Keratinocyte (primary cell): ENCODE data around the gene S100PBP. TPM values are rescaled to one million over a fixed set of nuclear protein-coding genes. Genes with fewer than 3 reads are reported as not detected.

Experiments used
- DNase-seq: peaks from one replicate; pipeline ENCODE4 v3.0.0-alpha.2; 2011; ENCODE audit warnings: low read depth, missing footprints, low spot score
- FAIRE-seq: peaks from 2 replicates; lab custom pipeline; 2011; peaks lifted over from hg19 to GRCh38; lab: Jason Lieb, UNC
- H2AFZ ChIP-seq: 2 replicates; pipeline ENCODE4 v1.6.0; 2012; ENCODE audit warnings: low read length, control low read depth, inconsistent platforms; ENCODE audit not compliant: control insufficient read depth
- H3K27ac ChIP-seq: 2 replicates; pipeline ENCODE4 v1.5.1; 2011; ENCODE audit warnings: low read length; ENCODE audit not compliant: control insufficient read depth, insufficient read depth
- H3K27me3 ChIP-seq: 3 replicates; pipeline ENCODE4 v1.6.0; 2011; ENCODE audit warnings: low read length; ENCODE audit not compliant: control insufficient read depth, insufficient read depth; ENCODE audit errors: extremely low read depth
- H3K36me3 ChIP-seq, 2 experiments: 2 replicates in 1 of 2; 3 replicates in 1 of 2; pipeline ENCODE4 v1.5.1; 2011; ENCODE audit warnings: low read length in 2 of 2, mild to moderate bottlenecking in 1 of 2; ENCODE audit not compliant: control insufficient read depth in 2 of 2, insufficient read depth in 2 of 2; ENCODE audit errors: extremely low read depth in 1 of 2
- H3K4me1 ChIP-seq: 3 replicates; pipeline ENCODE4 v1.5.1; 2011; ENCODE audit warnings: low read length; ENCODE audit not compliant: control insufficient read depth, insufficient read depth; ENCODE audit errors: extremely low read depth
- H3K4me2 ChIP-seq: 3 replicates; pipeline ENCODE4 v1.6.0; 2011; ENCODE audit warnings: low read depth, low read length; ENCODE audit not compliant: control insufficient read depth, insufficient read depth; ENCODE audit errors: extremely low read depth
- H3K4me3 ChIP-seq, 3 experiments: fragments of 200-600 bp in 1 of 3; sonication (generic) in 1 of 3; 2 replicates in 2 of 3; 3 replicates in 1 of 3; pipeline ENCODE4 v1.5.1; 2011 to 2016; ENCODE audit warnings: low read length in 3 of 3, mild to moderate bottlenecking in 3 of 3, control low read depth in 2 of 3, inconsistent platforms in 1 of 3, low read depth in 1 of 3, mixed read lengths in 1 of 3, mixed run types in 1 of 3, moderate library complexity in 1 of 3; ENCODE audit not compliant: control insufficient read depth in 2 of 3, insufficient read depth in 2 of 3; ENCODE audit errors: extremely low read depth in 1 of 3
- H3K79me2 ChIP-seq: 2 replicates; pipeline ENCODE4 v1.6.0; 2012; ENCODE audit warnings: low read length; ENCODE audit not compliant: control insufficient read depth, insufficient read depth
- H3K9ac ChIP-seq: 3 replicates; pipeline ENCODE4 v1.6.0; 2011; ENCODE audit warnings: low read length; ENCODE audit not compliant: control insufficient read depth, insufficient read depth; ENCODE audit errors: extremely low read depth
- H3K9me1 ChIP-seq: 3 replicates; pipeline ENCODE4 v1.6.0; 2011; ENCODE audit warnings: low read length; ENCODE audit not compliant: control insufficient read depth, insufficient read depth; ENCODE audit errors: extremely low read depth
- H3K9me3 ChIP-seq: 2 replicates; pipeline ENCODE4 v1.5.1; 2012; ENCODE audit warnings: low read depth, low read length; ENCODE audit not compliant: control insufficient read depth
- H4K20me1 ChIP-seq: 3 replicates; pipeline ENCODE4 v1.6.0; 2011; ENCODE audit warnings: low read length; ENCODE audit not compliant: control insufficient read depth, insufficient read depth; ENCODE audit errors: extremely low read depth
- EZH2 ChIP-seq: IDR thresholded peaks from one replicate; pipeline ENCODE4 v1.6.1; 2012; ENCODE audit warnings: inconsistent platforms, mild to moderate bottlenecking, low read length, moderate library complexity
- dilution Hi-C: fragments of 300-500 bp; cut with MboI; formaldehyde crosslinking; loops from one replicate; pipeline ENCODE4 v1.7.0; 2020; ENCODE audit warnings: low sequenced_read_pairs; ENCODE audit not compliant: extremely low pct_ligation_motif_present
- polyA plus RNA-seq, 5 experiments: library from polyadenylated mRNA; depleted of rRNA in 3 of 5; stranded (reverse) in 3 of 5; stranded (forward) in 1 of 5; unstranded in 1 of 5; fragments of >200 nt; gene quantifications; 1 replicate in 1 of 5; 2 replicates in 3 of 5; 3 replicates in 1 of 5; pipeline versions ENCODE4 v1.2.1 to v1.2.3, GENCODE V29; 2011 to 2012; ENCODE audit warnings: missing spikeins in 2 of 5, low read depth in 1 of 5, low replicate concordance in 1 of 5
- TF ChIP-seq, protein P1 (sequence below), 3 experiments: IDR thresholded peaks in 1 of 3; conservative IDR thresholded peaks in 1 of 3; optimal IDR thresholded peaks in 1 of 3; 2 replicates in 2 of 3; 3 replicates in 1 of 3; pipeline versions ENCODE3 to v1.5.1; 2011; ENCODE audit warnings: low read length in 3 of 3, mild to moderate bottlenecking in 3 of 3, moderate library complexity in 2 of 3, control low read depth in 1 of 3, inconsistent platforms in 1 of 3; ENCODE audit not compliant: insufficient read depth in 2 of 3; ENCODE audit errors: extremely low read depth in 1 of 3

The S100PBP gene
- polyA plus RNA-seq, 1 donor (not counting 4 experiments of a cell fraction or from before 2014, with no cell fraction given): 29.0 TPM

DNA sequence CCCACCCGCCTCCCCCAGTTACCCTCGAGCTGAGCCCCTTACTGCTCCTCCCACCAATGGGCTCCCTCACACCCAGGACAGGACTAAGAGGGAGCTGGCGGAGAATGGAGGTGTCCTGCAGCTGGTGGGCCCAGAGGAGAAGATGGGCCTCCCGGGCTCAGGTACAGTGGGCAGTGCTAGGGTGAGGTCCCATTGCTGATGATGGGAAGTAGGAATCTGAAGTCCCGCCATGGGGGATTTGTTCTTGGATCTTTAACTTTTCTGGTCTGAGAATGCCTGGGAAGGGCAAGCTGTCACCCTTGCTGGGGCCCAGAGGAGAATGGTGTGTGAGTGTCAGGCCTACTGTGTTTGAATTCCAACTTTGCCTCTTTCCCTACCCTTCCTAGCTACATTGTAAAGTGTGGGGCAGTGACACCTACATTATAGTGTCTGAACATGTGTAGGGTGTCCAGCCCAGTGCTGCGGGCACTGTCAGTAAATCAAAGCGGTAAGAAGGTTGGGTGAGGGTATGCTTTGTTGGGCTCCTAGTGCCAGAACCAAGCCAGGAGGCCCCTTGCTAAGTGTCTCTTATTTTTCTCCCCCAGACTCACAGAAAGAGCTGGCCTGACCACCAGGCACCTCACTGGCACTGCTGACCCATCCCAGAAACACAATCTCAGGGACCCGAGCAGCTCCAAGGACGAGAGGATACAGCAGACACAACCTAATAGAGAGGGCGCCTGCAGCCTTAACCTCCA is 45.0 kb upstream of the S100PBP start:
- Histone ChIP-seq H3K27ac (peak overlapping the region; percentile 3), H3K36me3 (peaks cover 29 to 42% of the 10 kb centered on the region in 2 experiments), H3K27me3 (no peaks in the 10 kb centered on the region), H4K20me1 (peaks cover 5% of the 10 kb centered on the region), H3K9me3 (no peaks in the 10 kb centered on the region), H3K4me3 (no peak overlapping the region), H2AFZ (no peak overlapping the region), H3K4me2 (no peak overlapping the region), H3K9me1 (no peaks in the 10 kb centered on the region), H3K4me1 (peaks cover 37% of the 10 kb centered on the region), H3K9ac (no peak overlapping the region), H3K79me2 (peaks cover 2% of the 10 kb centered on the region)
- dilution Hi-C loops: no loop called here
- DNase-seq (no peak), FAIRE-seq (no peak)
- no peak for TF ChIP-seq EZH2
- TF ChIP-seq, protein P1, sequence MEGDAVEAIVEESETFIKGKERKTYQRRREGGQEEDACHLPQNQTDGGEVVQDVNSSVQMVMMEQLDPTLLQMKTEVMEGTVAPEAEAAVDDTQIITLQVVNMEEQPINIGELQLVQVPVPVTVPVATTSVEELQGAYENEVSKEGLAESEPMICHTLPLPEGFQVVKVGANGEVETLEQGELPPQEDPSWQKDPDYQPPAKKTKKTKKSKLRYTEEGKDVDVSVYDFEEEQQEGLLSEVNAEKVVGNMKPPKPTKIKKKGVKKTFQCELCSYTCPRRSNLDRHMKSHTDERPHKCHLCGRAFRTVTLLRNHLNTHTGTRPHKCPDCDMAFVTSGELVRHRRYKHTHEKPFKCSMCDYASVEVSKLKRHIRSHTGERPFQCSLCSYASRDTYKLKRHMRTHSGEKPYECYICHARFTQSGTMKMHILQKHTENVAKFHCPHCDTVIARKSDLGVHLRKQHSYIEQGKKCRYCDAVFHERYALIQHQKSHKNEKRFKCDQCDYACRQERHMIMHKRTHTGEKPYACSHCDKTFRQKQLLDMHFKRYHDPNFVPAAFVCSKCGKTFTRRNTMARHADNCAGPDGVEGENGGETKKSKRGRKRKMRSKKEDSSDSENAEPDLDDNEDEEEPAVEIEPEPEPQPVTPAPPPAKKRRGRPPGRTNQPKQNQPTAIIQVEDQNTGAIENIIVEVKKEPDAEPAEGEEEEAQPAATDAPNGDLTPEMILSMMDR (optimal IDR thresholded peaks at IDR 0.05 in 1 of 3, IDR thresholded peaks at IDR 0.05 in 1 of 3, conservative IDR thresholded peaks at IDR 0.05 in 1 of 3; ENCODE audit: extremely low read depth in 1 of 3, insufficient read depth in 2 of 3, low read length in 3 of 3): no peak

DNA sequence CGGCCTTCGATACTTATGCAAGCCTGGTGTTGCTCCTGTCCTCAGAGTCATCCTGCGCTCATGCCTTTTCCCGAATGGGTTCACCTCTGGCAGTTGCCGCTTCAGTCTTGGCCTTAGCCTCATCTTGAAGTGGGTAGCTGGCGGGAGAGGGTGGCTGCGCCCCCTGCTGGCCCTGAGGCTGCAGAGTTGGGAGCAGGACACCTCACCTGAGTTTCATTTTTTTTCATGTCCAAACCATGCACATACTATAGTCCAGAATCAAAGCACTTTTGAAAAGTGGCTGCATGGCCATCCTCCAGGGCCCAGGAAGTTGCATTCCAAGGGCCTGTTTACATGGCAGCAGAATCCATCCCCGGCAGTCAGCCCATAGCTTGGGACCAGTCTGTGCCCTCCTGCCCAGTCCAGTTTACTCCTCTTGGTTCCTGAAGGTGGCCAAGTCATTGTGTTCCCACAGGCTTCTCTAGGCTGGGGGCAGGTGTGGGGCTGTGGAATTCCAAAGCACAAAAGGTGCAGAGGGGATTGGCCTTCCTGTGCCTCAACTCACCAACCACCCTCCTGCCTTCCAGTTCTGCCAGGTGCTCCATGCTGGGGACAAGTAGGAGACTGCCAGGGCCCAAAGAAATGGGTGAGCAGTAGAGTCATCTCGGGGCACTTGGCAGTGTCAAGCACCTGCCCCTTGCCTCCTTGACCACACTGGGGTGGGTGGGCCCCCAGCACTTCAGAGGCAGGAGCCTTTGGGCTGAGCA is 44.3 kb upstream of the S100PBP start:
- no peak overlapping the region for H2AFZ ChIP-seq
- H3K9me3 ChIP-seq: no peaks in the 10 kb centered on the region
- no peaks in the 10 kb centered on the region for H3K79me2 ChIP-seq
- dilution Hi-C loops: no loop called here
- H3K27me3 ChIP-seq: no peaks in the 10 kb centered on the region
- no peak overlapping the region for H3K4me3 ChIP-seq
- H3K27ac ChIP-seq: peak overlapping the region; percentile 3
- peaks cover 31 to 38% of the 10 kb centered on the region in 2 experiments for H3K36me3 ChIP-seq
- no peak overlapping the region for H3K4me2 ChIP-seq
- H3K9me1 ChIP-seq: no peaks in the 10 kb centered on the region
- peaks cover 30% of the 10 kb centered on the region for H3K4me1 ChIP-seq
- H3K9ac ChIP-seq: no peak overlapping the region
- FAIRE-seq: peak; percentile 84
- peaks cover 3% of the 10 kb centered on the region for H4K20me1 ChIP-seq
- TF ChIP-seq, protein P1 (optimal IDR thresholded peaks at IDR 0.05 in 1 of 3, IDR thresholded peaks at IDR 0.05 in 1 of 3, conservative IDR thresholded peaks at IDR 0.05 in 1 of 3; ENCODE audit: extremely low read depth in 1 of 3, insufficient read depth in 2 of 3, low read length in 3 of 3): peak; percentile 90 to 97 (median 93)
- no peak for TF ChIP-seq EZH2
- no peak for DNase-seq
